IMR-90 (cell line): ENCODE measurements around the gene CTSF. TPM values are rescaled to one million over a fixed set of nuclear protein-coding genes. Genes with fewer than 3 reads are reported as not detected.

Source experiments
- ATAC-seq: fragments of 200-7000 bp; cut with Tn5 transposase; 2 replicates; pipeline ENCODE4 v1.9.1; 2020; ENCODE audit warnings: low read depth, mild to moderate bottlenecking, moderate library complexity
- BruUV-seq: library from RNA; stranded (reverse); fragments of 400-500 nt; replicated peaks from 2 replicates; lab custom pipeline; 2021; lab: Mats Ljungman, UMichigan
- CTCF ChIA-PET: fragments of 300-600 bp; formaldehyde crosslinking; extraction: SDS; loops from one replicate; lab custom pipeline; 2021; ENCODE audit warnings: antibody characterized with exemption; lab: Yijun Ruan, JAX
- POLR2A ChIA-PET: fragments of 300-600 bp; sonication (Branson Sonifier 250); formaldehyde crosslinking; loops from one replicate; lab custom pipeline; 2022; ENCODE audit warnings: antibody characterized with exemption; ENCODE audit not compliant: unreplicated experiment; lab: Charles Lee
- DNase-seq: peaks from one replicate; pipeline ENCODE4 v3.0.0; 2013
- H2AFZ ChIP-seq: replicated peaks from 2 replicates; pipeline ENCODE3; 2013; ENCODE audit warnings: low read length, mild to moderate bottlenecking; ENCODE audit not compliant: poor library complexity
- H2AK5ac ChIP-seq: 2 replicates; pipeline ENCODE4 v1.6.1; 2013; ENCODE audit warnings: low read depth, low read length, inconsistent platforms
- H2AK9ac ChIP-seq: replicated peaks from 2 replicates; pipeline ENCODE3; 2013; ENCODE audit warnings: mild to moderate bottlenecking, low read depth, low read length, moderate library complexity; ENCODE audit not compliant: poor library complexity
- H2BK120ac ChIP-seq: 2 replicates; pipeline ENCODE4 v1.6.1; 2013; ENCODE audit warnings: low read depth, low read length, inconsistent platforms
- H2BK15ac ChIP-seq: 3 replicates; pipeline ENCODE4 v1.6.1; 2013; ENCODE audit warnings: low read depth, low read length, inconsistent platforms
- H2BK20ac ChIP-seq: 2 replicates; pipeline ENCODE4 v1.6.1; 2013; ENCODE audit warnings: low read depth, mild to moderate bottlenecking, inconsistent platforms, low read length, moderate library complexity
- H2BK5ac ChIP-seq: 2 replicates; pipeline ENCODE4 v1.6.1; 2013; ENCODE audit warnings: mild to moderate bottlenecking, low read depth, low read length, inconsistent platforms; ENCODE audit not compliant: poor library complexity, severe bottlenecking
- H3K14ac ChIP-seq: replicated peaks from 2 replicates; pipeline ENCODE4 v1.6.1; 2013; ENCODE audit warnings: low read depth, low read length, inconsistent platforms
- H3K18ac ChIP-seq: 2 replicates; pipeline ENCODE4 v1.6.1; 2013; ENCODE audit warnings: low read depth, low read length, control low read depth
- H3K23ac ChIP-seq: 2 replicates; pipeline ENCODE4 v1.6.1; 2013; ENCODE audit warnings: low read depth, low read length, inconsistent platforms
- H3K27ac ChIP-seq: 2 replicates; pipeline ENCODE4 v1.5.1; 2013; ENCODE audit warnings: mild to moderate bottlenecking, control low read depth, low read length; ENCODE audit not compliant: insufficient read depth
- H3K27me3 ChIP-seq: 2 replicates; pipeline ENCODE4 v1.6.1; 2013; ENCODE audit warnings: low read length; ENCODE audit not compliant: control insufficient read depth, insufficient read depth
- H3K36me3 ChIP-seq: 2 replicates; pipeline ENCODE4 v1.6.1; 2013; ENCODE audit warnings: low read length, mixed read lengths; ENCODE audit not compliant: control insufficient read depth, insufficient read depth
- H3K4ac ChIP-seq: 2 replicates; pipeline ENCODE4 v1.6.1; 2013; ENCODE audit warnings: low read depth, low read length, inconsistent platforms
- H3K4me1 ChIP-seq: 2 replicates; pipeline ENCODE4 v1.6.1; 2013; ENCODE audit warnings: low read length, mixed read lengths; ENCODE audit not compliant: control insufficient read depth, insufficient read depth
- H3K4me2 ChIP-seq: 2 replicates; pipeline ENCODE4 v1.6.1; 2013; ENCODE audit warnings: low read depth, mild to moderate bottlenecking, control low read depth, low read length, moderate library complexity
- H3K4me3 ChIP-seq: 2 replicates; pipeline ENCODE4 v1.5.1; 2013; ENCODE audit warnings: low read depth, mild to moderate bottlenecking, control low read depth, low read length, moderate library complexity; ENCODE audit not compliant: insufficient read depth
- H3K56ac ChIP-seq: 2 replicates; pipeline ENCODE4 v1.6.1; 2013; ENCODE audit warnings: low read length, inconsistent platforms; ENCODE audit not compliant: insufficient read depth; ENCODE audit errors: extremely low read depth
- H3K79me1 ChIP-seq, 2 experiments: 2 replicates each; pipeline ENCODE4 v1.6.1; 2013; ENCODE audit warnings: low read length in 2 of 2, inconsistent platforms in 1 of 2, low read depth in 1 of 2
- H3K9ac ChIP-seq: 2 replicates; pipeline ENCODE4 v1.6.1; 2013; ENCODE audit warnings: low read depth, low read length, control low read depth
- H3K9me1 ChIP-seq: 2 replicates; pipeline ENCODE4 v1.6.1; 2013; ENCODE audit warnings: low read length, inconsistent platforms; ENCODE audit not compliant: insufficient read depth
- H3K9me3 ChIP-seq: 2 replicates; pipeline ENCODE4 v1.6.1; 2013; ENCODE audit warnings: low read length; ENCODE audit not compliant: control insufficient read depth, insufficient read depth
- H4K20me1 ChIP-seq: 2 replicates; pipeline ENCODE4 v1.6.1; 2013; ENCODE audit warnings: low read length, inconsistent platforms; ENCODE audit not compliant: insufficient read depth
- H4K5ac ChIP-seq: 2 replicates; pipeline ENCODE4 v1.6.1; 2013; ENCODE audit warnings: mild to moderate bottlenecking, low read depth, low read length, control low read depth
- H4K8ac ChIP-seq, 2 experiments: 2 replicates each; pipeline ENCODE4 v1.6.1; 2013; ENCODE audit warnings: low read depth in 2 of 2, low read length in 2 of 2, control low read depth in 1 of 2, inconsistent platforms in 1 of 2
- H4K91ac ChIP-seq: 2 replicates; pipeline ENCODE4 v1.6.1; 2013; ENCODE audit warnings: low read depth, low read length, inconsistent platforms; ENCODE audit not compliant: insufficient read depth
- CTCF ChIP-seq: conservative IDR thresholded peaks from 2 replicates; pipeline ENCODE4 v1.5.1; 2012; ENCODE audit warnings: mild to moderate bottlenecking, low read depth, low read length, improper control_type of control experiment
- MAZ ChIP-seq: IDR thresholded peaks from 2 replicates; pipeline ENCODE4 v1.6.1; 2012; ENCODE audit warnings: low read depth, mild to moderate bottlenecking, low read length, improper control_type of control experiment, moderate library complexity, borderline replicate concordance
- POLR2A ChIP-seq: IDR thresholded peaks from 2 replicates; pipeline ENCODE4 v1.6.1; 2012; ENCODE audit warnings: mild to moderate bottlenecking, low read depth, low read length
- SMC3 ChIP-seq: fragments of 150-350 bp; IDR thresholded peaks from 2 replicates; pipeline ENCODE4 v1.6.1; 2016; ENCODE audit warnings: low read depth, mild to moderate bottlenecking, antibody characterized with exemption, low read length, moderate library complexity
- WGBS, 2 experiments: methylation state at CpG; one replicate each; pipeline versions ENCODE4 v1.1.5 to v1.1.7; 2013; ENCODE audit warnings: missing lambda C conversion rate in 2 of 2; ENCODE audit not compliant: insufficient read length in 1 of 2; ENCODE audit errors: extremely low coverage in 2 of 2; 5-methylcytosine and 5-hydroxymethylcytosine counted together
- dilution Hi-C: fragments of 300-500 bp; cut with HindIII; formaldehyde crosslinking; loops from one replicate; pipeline ENCODE4 v1.14.3; 2018; ENCODE audit warnings: low sequenced_read_pairs; ENCODE audit not compliant: unreplicated experiment
- in situ Hi-C: fragments of 300-500 bp; cut with MboI; formaldehyde crosslinking; loops from 3 replicates; pipeline ENCODE4 v1.14.3; 2019; ENCODE audit warnings: low sequenced_read_pairs, inconsistent platforms, mixed read lengths
- intact Hi-C: fragments of 100-400 bp; cut with micrococcal nuclease; formaldehyde crosslinking; loops from 2 replicates; pipeline ENCODE4 v1.10.0; 2022
- polyA plus RNA-seq, 3 experiments: library from polyadenylated mRNA; depleted of rRNA; stranded (reverse); fragments of >200 nt; gene quantifications; 2 replicates each; pipeline ENCODE4 v1.2.3, GENCODE V29; 2012; ENCODE audit warnings: low replicate concordance in 1 of 3
- total RNA-seq: library from RNA; depleted of rRNA; stranded (reverse); fragments of >200 nt; gene quantifications from 2 replicates; pipeline ENCODE4 v1.2.3, GENCODE V29; 2012

The CTSF gene
- total and polyA plus RNA-seq, 2 of the 4 experiments (the other 2 are of a cell fraction) = 4.1 to 16.0 TPM

- no peaks in the 10 kb centered on the region for H4K20me1 ChIP-seq
- H3K4me2 ChIP-seq = no peak overlapping the region
- no peak overlapping the region for H4K91ac ChIP-seq
- H2AK9ac ChIP-seq = no peak overlapping the region
- no peak overlapping the region for H3K56ac ChIP-seq
- WGBS, 2 experiments = 0% methylated on average over 1 of the region's 5 CpGs; no CpG with 5 or more reads in 1 of the 2 experiments
- no peak for ATAC-seq
- ChIA-PET POLR2A (no interaction called here), CTCF (interaction anchor here (0.8 kb wide), 1 partner anchor 23 kb away, joined by 4 read pairs; no protein-coding TSS in a partner anchor)
- no peak overlapping the region for H3K4ac ChIP-seq
- H2BK5ac ChIP-seq = no peak overlapping the region
- BruUV-seq = no TSS peak
- dilution Hi-C loops = no loop called here
- H2AFZ ChIP-seq = no peak overlapping the region
- peaks cover 3% of the 10 kb centered on the region; the same call in 1 of the 2 replicates for H3K4me1 ChIP-seq
- no peak for TF ChIP-seq MAZ
- TF ChIP-seq CTCF = no peak
- no peak for TF ChIP-seq POLR2A
- TF ChIP-seq SMC3 = no peak
- no peak overlapping the region for H2BK20ac ChIP-seq
- no peak overlapping the region for H3K18ac ChIP-seq
- DNase-seq = no peak
- no peak overlapping the region for H3K14ac ChIP-seq
- peaks cover 3% of the 10 kb centered on the region; the same call in 1 of the 2 replicates for H3K9me1 ChIP-seq
- no peak overlapping the region for H2BK120ac ChIP-seq
- no peaks in the 10 kb centered on the region for H3K9me3 ChIP-seq
- no peak overlapping the region for H3K23ac ChIP-seq
- H3K9ac ChIP-seq = no peak overlapping the region
- in situ Hi-C loops = loop anchor here (10.0 kb wide), 1 partner anchor 265 kb away; no protein-coding TSS in a partner anchor
- no peak overlapping the region for H3K4me3 ChIP-seq
- intact Hi-C loops = no loop called here
- no peak overlapping the region for H4K8ac ChIP-seq
- H3K27ac ChIP-seq = no peak overlapping the region
- peaks cover 2% of the 10 kb centered on the region; the same call in 1 of the 2 replicates for H3K27me3 ChIP-seq
- no peaks in the 10 kb centered on the region for H3K79me1 ChIP-seq
- H4K5ac ChIP-seq = no peak overlapping the region
- no peak overlapping the region for H2AK5ac ChIP-seq
- peaks cover 3% of the 10 kb centered on the region; the same call in 1 of the 2 replicates for H3K36me3 ChIP-seq
- no peak overlapping the region for H2BK15ac ChIP-seq
These were observed 1.9 kb upstream of the CTSF start for GRCh38 chr11:66570079-66570849.
